ENCODE results near the gene BCL7A. TPM values are rescaled to one million over a fixed set of nuclear protein-coding genes. Genes with fewer than 3 reads are reported as not detected.
"Not testable (repeated sequence)": the region's sequence is repeated elsewhere in the genome, so short reads cannot be mapped to it uniquely, and the experiment has no call there.

BCL7A gene
- polyA plus RNA-seq, 1 donor from 2014 or later: 51.3 TPM

DNA sequence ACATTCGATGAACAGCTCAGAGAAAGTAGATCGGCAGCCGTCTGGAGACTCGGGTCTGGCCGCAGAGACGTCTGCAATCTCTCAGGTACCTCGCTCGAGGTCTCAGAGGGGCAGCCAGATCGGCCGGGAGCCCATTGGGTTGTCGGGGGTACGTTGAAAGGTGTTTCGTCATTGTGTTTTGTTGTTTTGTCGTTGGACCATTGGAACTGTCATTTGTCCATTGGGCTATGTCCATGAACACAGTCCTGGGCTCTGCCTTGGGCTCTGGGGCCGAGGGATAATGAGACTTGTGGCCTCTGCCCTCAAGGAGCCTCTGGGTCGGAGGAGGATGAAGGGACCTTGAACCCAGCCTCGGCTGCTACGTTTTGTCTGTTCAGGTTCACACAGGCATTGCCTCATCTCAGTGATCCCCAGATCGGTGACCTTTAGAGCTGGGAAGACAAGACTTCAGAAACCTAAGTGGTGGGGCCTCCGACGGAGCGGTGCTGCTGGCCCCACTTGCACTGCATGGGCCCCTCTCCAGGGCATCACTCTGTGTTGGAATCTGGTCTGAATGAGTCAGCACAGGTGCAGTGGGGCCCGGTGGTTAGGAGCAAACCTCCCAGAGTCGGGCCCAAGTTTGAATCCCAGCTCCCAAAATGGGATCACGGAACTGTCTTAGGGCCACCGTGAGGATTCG, 33.3 kb downstream of the BCL7A start:
- TF ChIP-seq, protein P1, sequence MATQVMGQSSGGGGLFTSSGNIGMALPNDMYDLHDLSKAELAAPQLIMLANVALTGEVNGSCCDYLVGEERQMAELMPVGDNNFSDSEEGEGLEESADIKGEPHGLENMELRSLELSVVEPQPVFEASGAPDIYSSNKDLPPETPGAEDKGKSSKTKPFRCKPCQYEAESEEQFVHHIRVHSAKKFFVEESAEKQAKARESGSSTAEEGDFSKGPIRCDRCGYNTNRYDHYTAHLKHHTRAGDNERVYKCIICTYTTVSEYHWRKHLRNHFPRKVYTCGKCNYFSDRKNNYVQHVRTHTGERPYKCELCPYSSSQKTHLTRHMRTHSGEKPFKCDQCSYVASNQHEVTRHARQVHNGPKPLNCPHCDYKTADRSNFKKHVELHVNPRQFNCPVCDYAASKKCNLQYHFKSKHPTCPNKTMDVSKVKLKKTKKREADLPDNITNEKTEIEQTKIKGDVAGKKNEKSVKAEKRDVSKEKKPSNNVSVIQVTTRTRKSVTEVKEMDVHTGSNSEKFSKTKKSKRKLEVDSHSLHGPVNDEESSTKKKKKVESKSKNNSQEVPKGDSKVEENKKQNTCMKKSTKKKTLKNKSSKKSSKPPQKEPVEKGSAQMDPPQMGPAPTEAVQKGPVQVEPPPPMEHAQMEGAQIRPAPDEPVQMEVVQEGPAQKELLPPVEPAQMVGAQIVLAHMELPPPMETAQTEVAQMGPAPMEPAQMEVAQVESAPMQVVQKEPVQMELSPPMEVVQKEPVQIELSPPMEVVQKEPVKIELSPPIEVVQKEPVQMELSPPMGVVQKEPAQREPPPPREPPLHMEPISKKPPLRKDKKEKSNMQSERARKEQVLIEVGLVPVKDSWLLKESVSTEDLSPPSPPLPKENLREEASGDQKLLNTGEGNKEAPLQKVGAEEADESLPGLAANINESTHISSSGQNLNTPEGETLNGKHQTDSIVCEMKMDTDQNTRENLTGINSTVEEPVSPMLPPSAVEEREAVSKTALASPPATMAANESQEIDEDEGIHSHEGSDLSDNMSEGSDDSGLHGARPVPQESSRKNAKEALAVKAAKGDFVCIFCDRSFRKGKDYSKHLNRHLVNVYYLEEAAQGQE (IDR thresholded peaks at IDR 0.05; ENCODE audit: borderline replicate concordance): no peak
- TF ChIP-seq MXI1 (conservative IDR thresholded peaks at IDR 0.05; ENCODE audit: poor library complexity, severe bottlenecking) (no peak), EZH2 (IDR thresholded peaks at IDR 0.05; ENCODE audit: borderline replicate concordance, insufficient read depth, low read length, poor library complexity, severe bottlenecking) (no peak)
- TF ChIP-seq, protein P2, sequence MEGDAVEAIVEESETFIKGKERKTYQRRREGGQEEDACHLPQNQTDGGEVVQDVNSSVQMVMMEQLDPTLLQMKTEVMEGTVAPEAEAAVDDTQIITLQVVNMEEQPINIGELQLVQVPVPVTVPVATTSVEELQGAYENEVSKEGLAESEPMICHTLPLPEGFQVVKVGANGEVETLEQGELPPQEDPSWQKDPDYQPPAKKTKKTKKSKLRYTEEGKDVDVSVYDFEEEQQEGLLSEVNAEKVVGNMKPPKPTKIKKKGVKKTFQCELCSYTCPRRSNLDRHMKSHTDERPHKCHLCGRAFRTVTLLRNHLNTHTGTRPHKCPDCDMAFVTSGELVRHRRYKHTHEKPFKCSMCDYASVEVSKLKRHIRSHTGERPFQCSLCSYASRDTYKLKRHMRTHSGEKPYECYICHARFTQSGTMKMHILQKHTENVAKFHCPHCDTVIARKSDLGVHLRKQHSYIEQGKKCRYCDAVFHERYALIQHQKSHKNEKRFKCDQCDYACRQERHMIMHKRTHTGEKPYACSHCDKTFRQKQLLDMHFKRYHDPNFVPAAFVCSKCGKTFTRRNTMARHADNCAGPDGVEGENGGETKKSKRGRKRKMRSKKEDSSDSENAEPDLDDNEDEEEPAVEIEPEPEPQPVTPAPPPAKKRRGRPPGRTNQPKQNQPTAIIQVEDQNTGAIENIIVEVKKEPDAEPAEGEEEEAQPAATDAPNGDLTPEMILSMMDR (IDR thresholded peaks at IDR 0.05; ENCODE audit: poor library complexity, severe bottlenecking): no peak
- no peaks in the 10 kb centered on the region for H3K9me2 ChIP-seq (ENCODE audit: insufficient read depth, low read length)
- H3K9me3 ChIP-seq (ENCODE audit: low read length): no peaks in the 10 kb centered on the region
- H3K27ac ChIP-seq (ENCODE audit: low read length): no peak overlapping the region
- no peak overlapping the region for H3K4me2 ChIP-seq (ENCODE audit: low read length)
- no peak overlapping the region for H2AFZ ChIP-seq (ENCODE audit: low read depth, low read length)
- no peaks in the 10 kb centered on the region for H3K79me2 ChIP-seq (replicated peaks; ENCODE audit: insufficient read depth, low read length)
- no peaks in the 10 kb centered on the region for H3F3A ChIP-seq (ENCODE audit: insufficient read depth, low read length, poor library complexity, severe bottlenecking)
- H3K27me3 ChIP-seq (ENCODE audit: insufficient read depth, low read depth, low read length): no peaks in the 10 kb centered on the region
- no peak overlapping the region for H3K4me3 ChIP-seq (ENCODE audit: low read length)
- H3K9ac ChIP-seq (ENCODE audit: low read length): no peak overlapping the region
- H3K36me3 ChIP-seq (ENCODE audit: insufficient read depth, low read length): no peaks in the 10 kb centered on the region
- H4K20me1 ChIP-seq (ENCODE audit: insufficient read depth): no peaks in the 10 kb centered on the region

DNA sequence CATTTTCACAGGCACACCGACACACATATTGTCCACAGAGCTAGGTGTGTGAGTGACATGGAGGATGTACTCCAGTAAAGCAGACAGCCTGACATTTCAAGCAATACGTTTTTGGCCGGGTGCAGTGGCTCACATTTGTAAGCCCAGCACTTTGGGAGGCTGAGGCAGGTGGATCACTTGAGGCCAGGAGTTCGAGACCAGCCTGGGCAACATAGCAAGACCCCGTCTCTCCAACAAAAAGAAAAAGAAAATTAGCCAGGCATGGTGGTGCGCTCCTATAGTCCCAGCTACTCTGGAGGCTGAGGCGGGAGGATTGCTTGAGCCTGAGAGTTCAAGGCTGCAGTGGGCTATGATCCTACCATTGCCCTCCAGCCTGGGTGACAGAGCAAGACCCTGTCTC, 34.7 kb downstream of the BCL7A start:
- not testable (repeated sequence) for H3K27ac ChIP-seq (ENCODE audit: low read length)

DNA sequence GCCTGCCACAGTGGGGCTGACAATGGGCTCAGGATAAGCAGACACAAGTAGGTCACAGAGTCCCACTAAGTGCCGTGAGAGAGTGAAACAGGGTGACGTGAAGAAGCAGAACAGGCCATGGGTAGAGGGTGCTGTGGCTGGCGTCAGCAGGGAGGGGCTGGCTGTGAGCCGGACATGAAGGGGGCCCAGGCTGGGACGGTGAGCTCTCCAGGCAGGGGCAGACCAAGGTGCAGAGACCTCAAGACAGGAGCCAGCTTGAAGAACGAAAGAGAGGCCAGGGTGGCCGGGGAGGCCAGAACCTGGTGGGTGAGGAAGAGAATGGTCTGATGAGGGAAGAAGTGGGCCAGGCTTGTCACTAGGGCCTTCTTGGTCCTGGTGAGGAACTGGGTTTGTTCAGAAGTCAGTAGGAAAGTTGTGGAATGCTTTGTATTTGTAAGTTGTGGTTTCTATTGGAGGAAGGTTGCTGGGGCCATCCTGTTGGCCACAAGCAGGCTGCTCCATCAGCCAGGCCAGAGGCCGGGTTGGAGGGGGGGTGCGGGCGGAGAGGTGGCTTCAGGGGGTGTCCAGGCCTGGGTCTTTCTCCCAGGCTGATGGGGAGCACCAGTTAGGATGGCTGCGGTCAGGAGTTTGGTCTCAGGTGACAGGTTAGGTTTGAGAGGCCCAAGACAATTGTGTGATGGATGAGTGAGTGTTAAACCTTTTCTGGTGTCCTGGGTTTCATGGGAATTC, 35.5 kb downstream of the BCL7A start:
- H3K36me3 ChIP-seq (ENCODE audit: insufficient read depth, low read length): no peaks in the 10 kb centered on the region
- TF ChIP-seq, protein P1 (IDR thresholded peaks at IDR 0.05; ENCODE audit: borderline replicate concordance): no peak
- no peak for TF ChIP-seq EP300 (conservative IDR thresholded peaks at IDR 0.05; ENCODE audit: poor library complexity, severe bottlenecking)
- TF ChIP-seq EZH2 (IDR thresholded peaks at IDR 0.05; ENCODE audit: borderline replicate concordance, insufficient read depth, low read length, poor library complexity, severe bottlenecking): no peak
- no peak for TF ChIP-seq MXI1 (conservative IDR thresholded peaks at IDR 0.05; ENCODE audit: poor library complexity, severe bottlenecking)
- no peak overlapping the region for H3K4me2 ChIP-seq (ENCODE audit: low read length)
- no peak overlapping the region for H3K4me3 ChIP-seq (ENCODE audit: low read length)
- H3K27me3 ChIP-seq (ENCODE audit: insufficient read depth, low read depth, low read length): no peaks in the 10 kb centered on the region
- no peaks in the 10 kb centered on the region for H3K9me3 ChIP-seq (ENCODE audit: low read length)
- no peak overlapping the region for H3K9ac ChIP-seq (ENCODE audit: low read length)
- no peaks in the 10 kb centered on the region for H3K9me2 ChIP-seq (ENCODE audit: insufficient read depth, low read length)
- H2AFZ ChIP-seq (ENCODE audit: low read depth, low read length): no peak overlapping the region
- H3K79me2 ChIP-seq (replicated peaks; ENCODE audit: insufficient read depth, low read length): no peaks in the 10 kb centered on the region
- no peaks in the 10 kb centered on the region for H3F3A ChIP-seq (ENCODE audit: insufficient read depth, low read length, poor library complexity, severe bottlenecking)
- H4K20me1 ChIP-seq (ENCODE audit: insufficient read depth): no peaks in the 10 kb centered on the region
- H3K27ac ChIP-seq (ENCODE audit: low read length): no peak overlapping the region

More for the DNA sequence above, 34.7 kb downstream of the BCL7A start:
- H3K79me2 ChIP-seq (replicated peaks; ENCODE audit: insufficient read depth, low read length); H4K20me1 ChIP-seq (ENCODE audit: insufficient read depth); H3K4me3 ChIP-seq (ENCODE audit: low read length); H3K9me2 ChIP-seq (ENCODE audit: insufficient read depth, low read length); H2AFZ ChIP-seq (ENCODE audit: low read depth, low read length); H3F3A ChIP-seq (ENCODE audit: insufficient read depth, low read length, poor library complexity, severe bottlenecking); H3K27me3 ChIP-seq (ENCODE audit: insufficient read depth, low read depth, low read length); H3K9ac ChIP-seq (ENCODE audit: low read length); H3K36me3 ChIP-seq (ENCODE audit: insufficient read depth, low read length); H3K4me2 ChIP-seq (ENCODE audit: low read length); H3K9me3 ChIP-seq (ENCODE audit: low read length): not testable (repeated sequence)
